Adrenal gland (tissue), 5 donors: ENCODE data around the gene GTF2B.
"Not testable (repeated sequence)": the region's sequence is repeated elsewhere in the genome, so short reads cannot be mapped to it uniquely, and the experiment has no call there.

Experiments used
- CTCF ChIP-seq, 6 experiments: fragments of 450-650 bp in 4 of 6; fragments of 200-600 bp in 2 of 6; sonication (generic) in 1 of 6; IDR thresholded peaks; 1 replicate in 5 of 6; 2 replicates in 1 of 6; pipeline versions ENCODE4 v1.5.1 to v1.8.0; 2016 to 2021; ENCODE audit warnings: antibody characterized with exemption in 6 of 6, mild to moderate bottlenecking in 2 of 6, moderate library complexity in 1 of 6
- POLR2A ChIP-seq, 2 donors: fragments of 450-650 bp; IDR thresholded peaks; one replicate each; pipeline ENCODE4 v1.6.1; 2017; ENCODE audit warnings: antibody characterized with exemption in 2 of 2, mild to moderate bottlenecking in 2 of 2, moderate library complexity in 1 of 2
- donor health status: DM: no; HTN: no; CAD: no.

GRCh38 chr1:88869644-88870043, 21.7 kb downstream of the GTF2B start:
- not testable (repeated sequence) for TF ChIP-seq POLR2A, CTCF (IDR thresholded peaks at IDR 0.05)
